ENCODE measurements around the gene SLC16A4.
"Not testable (repeated sequence)": the region's sequence is repeated elsewhere in the genome, so short reads cannot be mapped to it uniquely, and the experiment has no call there.

Gene SLC16A4

DNA sequence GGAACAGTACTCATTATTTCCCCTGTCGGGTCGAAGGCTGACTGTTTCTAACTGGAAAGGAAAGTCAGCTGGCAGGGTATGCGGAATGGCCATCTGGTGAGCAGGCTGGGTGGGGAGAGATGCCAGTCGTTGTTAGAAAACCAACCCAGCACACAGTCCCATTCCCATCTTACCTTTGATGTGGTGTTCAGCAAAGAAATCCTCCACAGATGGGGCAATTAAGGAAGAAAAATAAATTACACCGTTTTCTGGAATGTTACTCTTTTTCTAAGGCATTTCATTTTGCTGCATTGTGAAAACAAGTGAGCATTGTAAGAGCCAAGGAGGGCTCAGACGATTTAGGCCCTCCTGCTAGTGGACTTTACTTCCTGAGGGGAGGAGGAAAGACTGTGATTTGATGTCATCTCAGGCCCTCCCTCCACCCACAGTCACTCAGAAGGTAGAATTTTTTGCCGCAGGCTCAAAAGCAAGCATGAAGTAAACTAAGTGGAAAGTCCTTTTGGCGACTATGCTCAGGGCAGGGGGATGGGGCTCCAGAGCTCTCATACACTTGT, at the start of gene SLC16A4:
SLC16A4 (minus strand) TSS at position 335 of the 554 bp plus-strand sequence. CDS start 1,703 bp downstream, outside the sequence.
- no peak for DNase-seq (ENCODE audit: low read depth, low spot score)
- H3K27ac ChIP-seq, result peak within 1 kb of the TSS; percentile 76

DNA sequence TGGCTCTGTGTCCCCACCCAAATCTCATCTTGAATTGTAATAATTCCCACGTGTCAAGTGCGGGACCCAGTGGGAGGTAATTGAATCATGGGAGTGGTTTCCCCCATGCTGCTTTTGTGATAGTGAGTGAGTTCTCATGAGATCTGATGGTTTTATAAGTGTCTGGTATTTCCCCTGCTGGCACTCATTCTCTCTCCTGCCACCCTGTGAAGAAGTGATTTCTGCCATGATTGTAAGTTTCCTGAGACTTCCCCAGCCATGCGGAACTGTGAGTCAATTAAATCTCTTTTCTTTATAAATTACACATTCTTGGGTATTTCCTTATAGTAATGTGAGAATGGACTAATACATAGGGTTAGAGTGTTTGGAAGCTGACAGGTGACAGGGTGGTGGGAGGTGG, 49.0 kb upstream of the SLC16A4 start:
- not testable (repeated sequence) for DNase-seq (ENCODE audit: low read depth, low spot score); H3K27ac ChIP-seq

DNA sequence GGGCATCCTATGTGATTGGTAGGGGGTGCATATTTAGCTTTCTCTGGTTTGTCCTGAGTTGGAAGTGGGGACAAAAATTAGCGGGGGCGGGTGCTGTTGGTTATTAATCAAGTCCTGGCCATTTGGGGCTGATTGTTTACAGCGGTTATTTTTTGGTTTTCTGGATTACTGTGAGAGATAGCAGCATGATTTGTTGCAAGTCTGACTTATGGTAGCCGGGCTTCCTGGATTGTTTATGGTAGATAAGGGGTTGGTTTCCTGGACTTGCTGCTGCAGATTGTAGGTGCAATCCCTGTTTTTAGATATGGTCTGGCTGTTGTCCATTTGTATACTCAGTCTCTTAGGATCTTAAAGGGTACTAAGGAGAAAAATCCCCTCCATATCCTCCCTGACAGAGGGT, 48.1 kb upstream of the SLC16A4 start:
- no peak for DNase-seq (ENCODE audit: low read depth, low spot score)
- no peak overlapping the region for H3K27ac ChIP-seq

DNA sequence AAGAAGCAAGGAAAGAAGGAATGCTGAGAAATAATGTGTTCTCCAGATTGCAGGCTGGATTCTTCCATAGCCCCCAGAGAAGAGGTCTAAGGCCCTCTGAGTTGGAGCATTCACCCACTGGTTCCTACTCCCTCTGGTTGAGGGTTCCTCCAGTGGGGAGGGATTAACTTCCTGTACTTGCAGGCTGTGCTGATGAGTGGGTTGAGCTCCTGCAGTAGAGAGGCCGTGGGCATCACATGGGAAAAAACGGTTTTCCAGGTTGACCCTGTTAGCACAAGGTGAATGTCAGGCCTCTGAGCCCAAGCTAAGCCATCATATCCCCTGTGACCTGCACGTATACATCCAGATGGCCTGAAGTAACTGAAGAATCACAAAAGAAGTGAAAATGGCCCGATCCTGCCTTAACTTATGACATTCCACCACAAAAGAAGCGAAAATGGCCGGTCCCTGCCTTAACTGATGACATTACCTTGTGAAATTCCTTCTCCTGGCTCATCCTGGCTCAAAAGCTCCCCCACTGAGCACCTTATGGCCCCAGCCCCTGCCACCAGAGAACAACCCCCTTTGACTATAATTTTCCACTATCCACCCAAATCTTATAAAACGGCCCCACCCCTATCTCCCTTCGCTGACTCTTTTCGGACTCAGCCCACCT, 46.9 kb upstream of the SLC16A4 start:
- not testable (repeated sequence) for DNase-seq (ENCODE audit: low read depth, low spot score); H3K27ac ChIP-seq

DNA sequence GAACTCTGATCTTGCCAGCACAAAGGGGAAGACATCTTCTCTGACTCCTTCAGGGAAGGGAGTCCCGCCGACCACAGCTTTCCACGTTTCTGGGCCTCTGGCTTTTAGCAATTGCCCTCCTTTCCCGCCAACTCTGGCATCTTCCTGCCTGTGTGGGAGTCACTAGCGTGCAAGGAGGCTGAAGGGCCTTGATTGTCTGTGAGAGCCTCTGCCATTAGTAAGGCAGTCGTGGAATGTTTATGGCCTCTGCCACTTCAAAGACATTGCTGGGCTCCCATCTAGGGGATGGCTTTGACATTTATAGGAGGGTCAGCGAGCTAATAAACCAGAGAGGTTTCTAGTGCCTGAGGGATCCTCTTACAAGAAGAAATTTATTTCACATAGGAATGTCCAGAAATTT, 45.8 kb upstream of the SLC16A4 start:
- no peak for DNase-seq (ENCODE audit: low read depth, low spot score)
- H3K27ac ChIP-seq, result no peak overlapping the region

DNA sequence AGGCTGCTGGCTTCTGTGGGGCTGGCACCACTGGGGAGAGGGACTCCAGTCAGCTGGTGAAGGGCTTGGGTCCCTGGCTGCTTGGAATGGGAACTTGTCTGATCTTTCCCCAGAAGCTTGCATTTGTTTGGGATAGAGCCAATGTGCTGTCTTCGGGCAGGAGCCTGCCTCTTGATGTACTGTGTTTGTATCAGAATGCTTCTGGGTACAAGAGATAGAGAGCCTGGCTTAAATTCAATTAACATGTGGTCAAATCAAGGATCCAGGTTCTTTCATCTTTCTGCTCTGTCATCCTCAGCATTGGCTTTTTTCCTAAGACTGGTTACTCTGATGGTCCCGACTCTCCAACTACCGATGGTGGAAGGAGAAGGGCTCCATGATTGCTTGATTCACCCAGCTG, 44.1 kb upstream of the SLC16A4 start:
- no peak overlapping the region for H3K27ac ChIP-seq
- no peak for DNase-seq (ENCODE audit: low read depth, low spot score)

DNA sequence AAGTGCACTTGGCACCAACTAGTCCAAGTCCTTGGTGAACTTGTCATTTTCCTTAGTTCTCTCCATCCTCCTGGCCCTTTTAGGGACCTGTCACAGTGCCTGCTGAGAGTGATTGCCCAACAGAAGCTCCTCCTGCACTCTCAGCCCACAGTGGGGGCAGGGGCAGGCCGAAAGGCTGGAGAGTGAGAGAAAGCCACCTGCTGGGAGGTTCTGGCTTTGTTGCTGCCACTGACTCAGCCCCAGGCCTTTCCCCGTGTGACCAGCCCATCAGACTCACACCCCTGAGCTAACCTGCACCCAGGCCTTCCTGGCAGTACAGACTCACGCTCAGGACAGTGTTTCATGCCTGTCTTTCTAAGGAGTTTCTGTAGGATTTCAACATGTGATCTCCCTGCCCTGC, 43.0 kb upstream of the SLC16A4 start:
- DNase-seq (ENCODE audit: low read depth, low spot score), result peak; percentile 55
- no peak overlapping the region for H3K27ac ChIP-seq

DNA sequence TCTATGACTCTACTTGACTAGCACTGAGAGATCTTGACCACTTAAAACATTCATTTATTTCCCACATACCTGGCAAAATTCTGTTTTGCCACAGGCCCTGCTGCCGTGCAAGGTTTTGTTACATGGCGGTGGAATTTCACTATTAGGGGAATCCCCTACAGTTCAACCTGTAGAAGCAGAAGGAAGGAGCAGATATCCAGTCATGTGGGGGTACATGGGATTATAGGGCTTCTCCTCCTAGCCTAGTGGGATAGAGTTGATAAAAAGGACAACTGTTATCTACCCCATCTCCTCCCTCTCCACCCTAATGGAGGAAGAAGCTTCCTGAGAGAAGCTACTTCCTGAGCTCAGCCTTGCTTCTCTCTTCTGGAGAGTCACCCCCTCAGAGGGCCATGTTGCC, 42.4 kb upstream of the SLC16A4 start:
- no peak overlapping the region for H3K27ac ChIP-seq
- DNase-seq (ENCODE audit: low read depth, low spot score), result no peak

DNA sequence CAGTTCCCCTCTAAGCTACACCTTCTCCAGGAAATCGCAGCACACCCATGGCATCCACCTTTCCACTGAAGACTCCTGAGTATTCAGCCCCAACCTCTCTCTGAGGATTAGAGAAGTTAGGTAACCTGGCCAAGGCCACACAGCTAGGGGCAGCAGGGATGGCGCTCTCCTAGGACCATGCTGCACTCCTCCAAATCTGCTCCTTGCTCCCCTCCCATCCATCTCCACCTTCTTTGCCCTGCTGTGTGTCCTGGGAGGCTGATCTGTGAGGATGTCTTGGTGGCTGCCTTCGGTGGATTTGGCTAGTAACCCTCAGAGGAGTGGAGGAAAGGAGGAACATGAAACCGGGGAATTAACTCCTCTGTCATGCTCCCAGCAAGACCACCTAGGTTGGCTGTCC, 40.1 kb upstream of the SLC16A4 start:
- H3K27ac ChIP-seq, result no peak overlapping the region
- DNase-seq (ENCODE audit: low read depth, low spot score), result no peak

DNA sequence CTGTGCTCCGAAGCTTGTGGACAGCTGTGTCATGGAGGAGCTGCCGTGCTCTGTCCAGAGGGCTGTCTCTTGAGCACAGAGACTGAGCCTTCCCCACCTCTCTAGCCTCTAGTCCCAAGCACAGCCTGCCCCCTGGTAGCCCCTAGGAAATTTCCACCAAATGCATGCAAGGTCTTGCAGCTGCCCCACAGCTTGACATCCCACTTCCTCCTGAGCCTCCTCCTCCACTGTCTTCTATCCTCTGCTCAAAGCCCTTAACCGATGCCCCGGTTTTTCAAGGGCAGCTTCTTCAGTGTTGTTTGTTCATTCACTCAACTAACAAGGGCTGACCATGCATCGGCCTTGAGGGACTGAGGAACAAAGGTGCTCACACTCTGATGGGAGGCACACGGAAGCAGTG, 39.5 kb upstream of the SLC16A4 start:
- DNase-seq (ENCODE audit: low read depth, low spot score), result no peak
- no peak overlapping the region for H3K27ac ChIP-seq

DNA sequence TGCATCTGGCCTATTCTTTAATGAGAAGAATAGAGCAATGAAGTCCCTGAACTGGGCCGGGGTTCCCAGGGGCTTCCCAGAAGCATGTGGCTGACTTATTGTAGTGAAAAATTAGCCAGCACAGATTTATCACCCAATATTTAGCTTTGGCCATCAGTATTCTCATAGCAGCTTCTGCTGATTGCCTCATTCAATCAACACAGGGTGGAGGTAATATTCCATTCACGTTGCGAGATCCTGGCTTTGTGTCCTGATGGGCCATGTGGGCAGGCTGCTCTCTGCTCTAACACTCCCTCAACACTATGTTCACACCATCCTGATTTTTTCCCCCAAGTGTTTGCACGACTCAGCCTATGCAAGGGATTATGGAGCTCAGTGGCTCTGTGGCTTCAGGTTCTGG, 38.1 kb upstream of the SLC16A4 start:
- DNase-seq (ENCODE audit: low read depth, low spot score), result no peak
- H3K27ac ChIP-seq, result no peak overlapping the region

DNA sequence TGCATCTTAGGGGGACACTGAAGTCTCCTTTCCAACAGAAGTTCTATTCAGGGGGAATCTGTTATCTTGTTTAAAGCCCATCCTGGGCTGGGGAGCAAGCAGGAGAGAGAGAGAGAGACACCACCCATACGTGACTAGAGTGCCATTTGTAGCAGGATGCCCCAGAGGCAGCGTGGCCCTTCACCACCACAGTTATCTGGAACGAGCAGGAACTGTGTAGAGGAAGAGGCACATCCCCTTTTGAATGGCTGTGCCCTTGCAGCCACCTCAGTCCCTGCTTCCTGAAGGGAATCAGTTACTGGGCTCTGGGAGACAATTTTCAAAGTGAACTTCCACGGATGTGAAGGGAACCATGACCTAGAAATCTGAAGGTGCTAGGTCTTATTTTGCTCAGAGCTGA, 36.0 kb upstream of the SLC16A4 start:
- no peak for DNase-seq (ENCODE audit: low read depth, low spot score)
- H3K27ac ChIP-seq, result no peak overlapping the region

DNA sequence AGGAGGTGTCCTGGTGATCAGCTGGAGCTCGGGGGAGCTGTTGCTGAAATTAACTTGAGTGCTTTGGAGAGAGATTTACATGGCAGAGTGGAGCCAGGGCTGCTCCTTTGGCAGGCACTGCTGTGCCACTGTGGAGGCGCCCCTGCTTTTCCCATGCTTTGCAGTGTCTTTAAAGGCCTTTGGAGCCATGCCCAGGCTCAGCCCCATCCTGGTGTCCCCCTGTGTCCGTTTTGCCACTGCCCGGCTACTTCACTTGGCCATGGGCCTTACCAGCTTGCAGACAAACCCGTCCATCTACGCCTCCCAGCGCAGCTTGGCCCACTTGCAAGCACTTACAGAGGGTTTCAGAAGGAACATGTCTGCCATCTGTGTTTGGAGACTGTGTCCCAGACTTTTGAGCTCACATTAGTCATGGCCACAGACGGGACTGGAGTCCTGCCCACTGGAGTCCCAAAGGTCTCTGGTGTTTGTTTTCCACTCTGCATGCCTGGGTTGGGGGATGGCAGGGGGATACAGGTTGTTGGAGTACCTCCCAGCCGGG, 34.9 kb upstream of the SLC16A4 start:
- DNase-seq (ENCODE audit: low read depth, low spot score), result no peak
- H3K27ac ChIP-seq, result no peak overlapping the region

DNA sequence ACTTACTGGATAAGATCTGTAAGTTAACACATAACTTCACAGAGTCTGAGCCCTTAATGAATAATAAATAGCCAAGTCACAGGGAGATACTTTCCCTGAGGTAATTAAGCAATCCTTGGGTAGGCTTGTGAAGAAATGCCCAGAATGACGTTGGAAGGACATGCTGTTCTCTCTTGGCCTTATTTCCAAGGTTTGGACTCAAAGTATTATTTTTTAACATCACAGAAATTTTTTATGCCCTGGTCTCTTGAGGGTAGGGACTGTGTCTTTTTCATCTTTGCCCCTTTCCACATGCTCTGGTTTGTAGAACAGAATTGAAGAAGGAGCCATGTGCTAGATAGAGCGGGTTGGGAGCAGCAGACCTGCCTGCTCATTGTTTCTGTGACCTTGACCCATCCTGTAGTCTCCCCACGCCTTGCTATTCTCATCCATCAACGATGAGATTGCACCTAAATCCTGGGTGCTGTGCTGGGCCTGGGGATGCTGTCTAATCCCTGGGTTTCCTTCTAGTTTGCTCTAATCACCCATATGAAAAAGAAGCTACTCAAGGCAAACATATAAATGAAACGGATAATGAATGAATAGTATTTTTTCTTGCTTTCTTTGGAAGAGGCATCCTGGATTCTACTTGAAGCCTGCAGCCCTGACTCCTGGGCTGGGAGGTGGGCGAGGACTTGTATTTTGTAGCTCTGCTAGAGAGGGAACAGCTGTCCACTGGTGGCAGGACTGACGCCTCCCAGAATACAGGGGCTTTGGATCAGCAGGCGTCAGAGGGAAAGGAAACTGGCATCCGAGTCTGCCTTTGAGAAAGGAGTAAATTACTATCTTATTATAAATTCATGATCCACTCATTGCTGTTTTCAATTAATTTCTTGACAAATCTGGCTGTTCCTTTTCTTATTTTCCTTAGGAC, 34.1 kb upstream of the SLC16A4 start:
- no peak for DNase-seq (ENCODE audit: low read depth, low spot score)
- no peak overlapping the region for H3K27ac ChIP-seq

DNA sequence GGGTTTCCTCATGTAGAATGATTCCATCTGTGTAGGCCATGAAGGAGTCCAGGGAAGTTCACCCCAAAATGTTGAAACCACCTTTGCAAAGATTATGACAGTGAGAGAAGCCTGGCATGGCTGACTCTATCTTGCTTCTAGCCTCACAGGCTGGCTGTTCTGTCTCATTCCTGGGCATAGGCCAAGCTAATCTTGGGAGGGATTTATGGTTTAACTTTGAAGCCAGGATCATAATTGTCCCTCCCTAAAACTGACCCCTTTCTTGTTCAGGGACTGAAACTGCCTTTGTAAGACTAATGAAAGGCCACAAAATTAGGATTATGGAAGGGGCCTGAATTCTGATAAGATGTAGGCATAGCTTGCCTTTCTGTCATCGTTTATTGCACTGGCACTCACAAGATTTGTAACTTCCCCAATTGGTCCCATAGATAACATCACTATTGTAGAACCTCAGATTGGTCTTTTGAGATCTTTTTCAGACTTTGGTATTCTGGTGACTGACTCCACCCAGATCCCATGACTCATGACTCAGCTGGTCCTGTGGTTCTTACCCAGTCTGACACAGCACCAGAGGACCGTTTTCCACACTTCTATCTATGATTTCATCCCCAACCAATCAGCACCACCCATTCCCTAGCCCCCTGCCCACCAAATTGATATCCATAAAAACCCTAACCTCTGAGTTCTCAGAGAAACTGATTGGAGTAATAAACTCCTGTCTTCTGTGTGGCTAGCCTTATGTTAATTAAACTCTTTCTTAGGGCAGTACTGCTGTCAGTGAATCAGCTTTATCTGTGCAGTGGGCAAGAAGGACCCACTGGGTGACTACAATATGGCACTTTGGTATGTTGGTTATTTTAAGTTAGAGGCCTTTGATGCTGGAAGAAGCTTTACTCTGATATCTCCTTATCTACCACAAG, 30.3 kb upstream of the SLC16A4 start:
- peak; percentile 6 for DNase-seq (ENCODE audit: low read depth, low spot score)
- no peak overlapping the region for H3K27ac ChIP-seq

DNA sequence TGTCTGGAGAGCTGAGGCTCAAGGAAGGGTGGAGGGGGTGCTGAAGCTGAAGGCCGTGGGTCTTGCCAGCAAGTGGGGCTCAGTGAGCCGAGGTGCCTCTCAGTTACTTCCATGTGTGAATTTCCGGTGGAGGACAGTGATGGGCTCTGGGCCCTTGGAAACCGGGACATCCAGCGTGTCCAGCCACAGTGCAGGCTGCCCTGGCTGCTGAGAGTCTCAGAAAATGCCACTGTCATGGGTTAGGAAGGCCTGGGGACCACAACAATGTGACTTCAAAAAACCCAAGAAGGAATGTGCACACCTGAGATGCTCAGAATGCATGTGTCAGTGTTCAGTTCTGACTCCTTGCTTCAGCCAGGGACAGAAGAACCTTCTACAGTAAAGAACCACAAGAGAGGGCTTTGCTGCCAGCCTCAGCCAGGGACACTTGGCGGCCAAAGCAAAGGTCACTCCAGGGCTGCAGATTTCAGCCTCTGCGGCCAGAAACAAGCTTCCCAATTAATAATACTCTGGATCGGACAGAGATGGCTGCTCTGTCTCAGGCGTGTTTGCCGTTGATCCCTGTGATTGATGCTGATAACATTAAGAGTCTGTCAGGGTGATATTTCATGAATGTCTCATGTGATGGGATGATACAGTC, 29.3 kb upstream of the SLC16A4 start:
- no peak overlapping the region for H3K27ac ChIP-seq
- no peak for DNase-seq (ENCODE audit: low read depth, low spot score)

DNA sequence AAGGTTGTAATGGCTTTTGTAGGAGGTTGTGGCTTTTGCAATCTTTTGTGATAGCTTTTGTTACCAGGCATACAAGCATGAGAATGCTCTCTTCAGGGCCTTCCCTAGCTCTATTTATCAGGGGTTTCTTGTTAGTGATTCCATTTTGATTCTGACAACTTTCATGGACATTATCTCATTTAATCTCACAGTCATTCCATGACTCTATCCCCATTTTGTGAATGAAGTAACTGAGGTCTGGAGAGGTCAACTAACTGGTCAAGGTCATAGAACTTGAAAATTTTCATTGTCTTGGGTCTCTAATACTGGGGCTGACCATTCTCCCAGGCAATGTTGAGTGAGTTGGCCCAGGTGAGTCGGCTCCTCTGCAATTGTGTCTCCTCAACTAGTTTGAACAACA, 27.9 kb upstream of the SLC16A4 start:
- H3K27ac ChIP-seq, result no peak overlapping the region
- no peak for DNase-seq (ENCODE audit: low read depth, low spot score)

DNA sequence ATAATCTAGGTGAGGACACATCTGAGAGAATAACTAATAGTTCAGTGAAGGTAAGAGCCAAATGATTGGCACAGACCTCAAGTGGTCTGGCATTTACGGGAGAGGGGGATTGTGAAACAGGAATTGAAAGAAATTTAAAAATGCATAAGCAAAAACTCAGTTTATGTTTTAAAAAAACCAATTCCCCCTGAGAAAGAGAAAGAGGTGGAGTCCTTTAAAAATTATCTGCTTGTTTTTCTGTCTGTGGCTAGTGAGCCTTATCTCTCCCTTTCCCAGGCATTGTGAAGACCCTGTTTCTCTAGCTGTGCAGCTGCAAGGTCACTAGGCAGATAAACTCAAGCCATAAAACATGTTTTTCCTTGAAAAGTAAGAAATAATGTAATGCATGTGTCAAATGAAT, 22.2 kb upstream of the SLC16A4 start:
- not testable (repeated sequence) for H3K27ac ChIP-seq; DNase-seq (ENCODE audit: low read depth, low spot score)

DNA sequence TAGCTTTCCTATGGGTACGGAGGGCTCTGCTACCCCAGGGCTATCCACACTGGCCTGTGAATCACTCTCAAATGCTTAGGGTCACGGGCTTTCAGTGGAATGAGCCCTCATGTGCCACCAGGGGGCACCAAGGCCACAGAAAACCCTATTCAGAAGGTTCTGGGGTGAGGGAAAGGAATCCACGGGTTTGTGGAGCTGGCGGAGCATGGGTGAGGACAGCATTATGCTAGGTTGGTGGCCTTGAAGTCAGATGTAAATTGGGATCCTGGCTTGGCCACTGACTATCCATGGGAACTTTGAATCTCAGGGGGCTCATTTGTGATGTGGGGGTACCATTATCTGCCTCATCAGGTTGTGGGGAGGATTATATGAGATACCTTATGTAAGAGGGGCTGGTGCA, 21.8 kb upstream of the SLC16A4 start:
- DNase-seq (ENCODE audit: low read depth, low spot score), result no peak
- no peak overlapping the region for H3K27ac ChIP-seq

Measured in epithelial cell of prostate (primary cell).